ENCODE data around the gene ARMH3.

ARMH3 gene

DNA sequence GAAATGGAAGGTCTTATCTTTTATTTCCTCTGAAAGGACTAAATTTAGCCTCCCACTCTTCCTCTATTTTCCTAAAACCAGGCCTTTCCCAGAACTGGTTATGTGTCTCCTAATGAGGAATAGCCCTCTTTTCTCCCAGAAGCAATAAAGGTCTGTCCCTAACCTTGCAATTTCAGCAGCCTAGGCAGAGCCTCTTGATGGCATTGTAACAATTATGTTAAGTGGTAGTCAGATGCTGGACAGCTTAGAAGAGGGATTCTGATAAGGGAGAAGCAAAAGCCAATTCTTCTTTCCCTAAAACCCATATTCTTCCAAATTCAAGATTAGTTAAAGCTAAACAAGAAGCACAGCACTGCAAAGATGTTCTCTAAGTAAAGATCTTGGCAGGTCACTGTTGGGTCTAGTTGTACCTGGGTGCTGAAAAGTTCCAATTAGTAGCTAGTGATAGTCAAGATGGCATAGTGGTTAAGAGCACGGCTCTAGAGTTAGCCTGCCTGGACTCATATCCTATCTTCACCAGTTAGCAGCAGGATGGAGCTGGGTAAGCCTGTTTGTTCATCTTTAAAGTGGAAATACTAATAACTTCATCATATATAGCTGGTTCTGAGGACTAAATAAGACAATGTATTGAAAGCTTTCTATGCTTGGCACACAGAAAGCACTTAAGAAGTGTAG is 198.0 kb downstream of the ARMH3 start:
- no peak for DNase-seq (ENCODE audit: low read depth)

DNA sequence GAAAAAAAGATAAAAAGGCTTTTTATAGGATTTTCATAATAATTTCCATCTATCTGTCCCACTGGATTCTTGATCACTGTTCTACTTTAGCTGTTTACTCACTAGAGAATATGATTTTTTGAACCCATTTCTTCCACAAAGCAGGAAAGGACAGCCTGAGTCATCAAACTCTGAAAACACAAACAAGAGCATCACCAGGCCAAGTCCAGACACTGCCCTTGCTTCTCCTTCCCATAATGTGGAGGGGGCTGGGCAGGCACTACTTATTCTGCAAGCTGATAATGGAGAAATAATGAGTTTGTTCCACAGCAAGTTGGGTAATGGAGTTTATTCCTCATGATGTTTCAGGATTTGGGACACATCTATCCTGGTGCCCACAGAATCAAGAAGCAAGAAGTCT is 199.3 kb downstream of the ARMH3 start:
- DNase-seq (ENCODE audit: low read depth), result no peak

DNA sequence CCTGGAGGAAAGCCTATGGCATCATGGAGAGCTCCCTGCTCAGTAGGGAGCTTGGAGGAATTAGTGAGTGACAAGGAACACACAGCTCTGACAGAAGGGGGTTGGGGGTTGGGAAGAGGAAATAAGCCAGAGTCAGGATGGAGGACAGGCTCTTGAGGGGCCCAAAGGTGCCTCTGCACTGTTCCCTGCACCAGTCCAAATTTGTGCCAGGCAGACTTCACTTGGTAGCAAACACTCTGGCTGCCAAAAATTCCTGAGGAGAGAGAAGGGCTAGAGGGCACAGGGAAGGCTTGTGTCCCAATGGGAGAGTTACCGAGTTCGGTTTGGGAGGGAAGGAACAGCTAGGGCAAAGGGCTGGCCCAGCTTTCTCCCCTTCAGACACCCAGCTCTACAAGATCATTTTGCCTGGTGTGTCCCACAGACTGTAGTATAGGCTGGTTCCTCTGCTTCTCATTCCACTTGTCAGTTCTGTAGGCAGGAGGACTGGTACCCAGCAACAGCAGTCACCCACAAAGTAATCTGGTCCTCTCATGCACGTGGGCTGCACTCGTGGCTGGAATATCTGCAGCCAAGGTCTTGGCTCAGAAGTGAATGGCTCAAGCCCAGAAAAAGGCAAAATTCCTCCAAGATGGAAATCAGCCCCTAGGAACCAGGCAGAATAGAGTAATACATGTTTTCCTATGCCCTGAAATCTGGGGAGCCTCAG is 204.4 kb downstream of the ARMH3 start:
- DNase-seq (ENCODE audit: low read depth), result no peak

DNA sequence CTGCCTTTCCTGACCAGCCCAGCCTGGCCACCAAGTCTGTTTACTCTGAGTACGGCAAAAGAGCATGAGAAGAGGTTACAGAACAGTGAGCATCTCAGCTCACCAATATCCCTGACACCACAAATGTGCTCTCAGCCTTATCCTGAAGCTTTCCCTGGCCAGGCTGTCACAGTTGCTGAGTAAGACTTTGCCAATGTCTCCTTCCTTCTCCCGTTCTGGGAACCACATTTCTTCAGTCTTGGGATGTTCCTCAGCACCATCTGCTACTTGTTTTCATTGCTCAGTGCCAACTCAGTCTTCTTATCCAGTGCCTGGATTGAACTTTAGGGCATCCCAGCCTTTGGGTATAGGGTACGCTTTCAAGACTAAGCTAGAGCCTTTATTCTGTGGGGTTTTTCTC is 205.2 kb downstream of the ARMH3 start:
- DNase-seq (ENCODE audit: low read depth), result no peak

DNA sequence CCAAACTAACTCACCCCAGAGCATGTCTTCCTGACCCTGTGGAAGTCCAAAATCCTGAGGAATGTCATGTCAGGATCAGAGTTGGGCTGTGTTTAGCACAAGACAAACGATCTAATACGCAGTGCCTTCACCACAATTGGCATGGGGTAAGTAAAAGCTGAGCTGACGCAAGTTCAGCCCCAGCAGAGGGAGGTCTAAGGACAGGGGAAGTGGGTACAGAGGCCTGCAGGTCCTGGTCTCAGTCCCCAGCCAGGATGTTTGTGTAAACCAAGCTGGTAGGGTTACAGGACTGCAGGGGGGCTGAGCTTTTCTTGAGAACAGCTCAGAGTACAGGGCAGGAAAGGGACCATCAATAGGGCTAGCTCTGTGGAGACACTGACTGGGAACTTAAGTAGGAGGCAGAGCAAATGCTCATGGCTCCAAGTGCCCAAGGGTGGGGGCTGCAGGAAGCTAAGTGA is 207.1 kb downstream of the ARMH3 start:
- DNase-seq (ENCODE audit: low read depth), result no peak

DNA sequence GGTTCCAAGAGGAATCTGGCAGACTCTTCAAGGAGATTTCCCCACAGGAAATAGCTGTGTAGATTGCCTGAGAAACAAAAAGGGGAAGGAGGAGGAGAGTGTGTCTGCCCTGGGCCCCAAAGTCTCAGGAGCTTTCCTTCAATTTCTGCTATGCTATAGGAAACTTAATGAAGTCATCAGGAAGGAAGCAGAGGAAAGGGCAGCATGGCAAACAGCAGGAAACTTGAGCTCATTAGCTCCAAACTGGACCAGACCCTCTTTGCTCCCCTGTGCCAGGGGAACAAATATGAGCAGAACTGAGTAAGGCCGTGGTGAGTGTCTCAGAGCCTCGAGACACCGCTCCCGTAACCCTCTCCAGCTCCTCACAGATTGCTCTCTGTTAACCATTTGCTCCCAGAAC is 207.6 kb downstream of the ARMH3 start:
- no peak for DNase-seq (ENCODE audit: low read depth)

DNA sequence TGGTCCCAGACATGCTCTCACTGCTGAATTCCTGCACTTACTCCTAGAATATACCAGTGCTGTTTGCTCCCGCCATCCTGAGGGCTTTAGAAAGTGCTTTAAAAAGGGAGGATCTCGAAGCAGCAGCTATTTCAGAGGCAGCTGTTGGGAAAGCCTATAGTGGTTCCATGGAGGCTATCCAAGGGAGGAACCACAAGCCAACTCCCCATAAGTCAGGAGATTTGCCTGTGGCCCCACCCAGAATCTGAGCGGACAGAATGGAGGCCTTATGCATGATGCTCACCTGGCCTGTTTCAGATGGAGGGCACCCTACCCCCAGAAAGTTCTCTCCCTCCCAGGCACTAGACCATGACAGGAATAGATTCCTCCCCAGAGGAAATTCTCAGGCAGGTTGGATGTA is 210.1 kb downstream of the ARMH3 start:
- no peak for DNase-seq (ENCODE audit: low read depth)

DNA sequence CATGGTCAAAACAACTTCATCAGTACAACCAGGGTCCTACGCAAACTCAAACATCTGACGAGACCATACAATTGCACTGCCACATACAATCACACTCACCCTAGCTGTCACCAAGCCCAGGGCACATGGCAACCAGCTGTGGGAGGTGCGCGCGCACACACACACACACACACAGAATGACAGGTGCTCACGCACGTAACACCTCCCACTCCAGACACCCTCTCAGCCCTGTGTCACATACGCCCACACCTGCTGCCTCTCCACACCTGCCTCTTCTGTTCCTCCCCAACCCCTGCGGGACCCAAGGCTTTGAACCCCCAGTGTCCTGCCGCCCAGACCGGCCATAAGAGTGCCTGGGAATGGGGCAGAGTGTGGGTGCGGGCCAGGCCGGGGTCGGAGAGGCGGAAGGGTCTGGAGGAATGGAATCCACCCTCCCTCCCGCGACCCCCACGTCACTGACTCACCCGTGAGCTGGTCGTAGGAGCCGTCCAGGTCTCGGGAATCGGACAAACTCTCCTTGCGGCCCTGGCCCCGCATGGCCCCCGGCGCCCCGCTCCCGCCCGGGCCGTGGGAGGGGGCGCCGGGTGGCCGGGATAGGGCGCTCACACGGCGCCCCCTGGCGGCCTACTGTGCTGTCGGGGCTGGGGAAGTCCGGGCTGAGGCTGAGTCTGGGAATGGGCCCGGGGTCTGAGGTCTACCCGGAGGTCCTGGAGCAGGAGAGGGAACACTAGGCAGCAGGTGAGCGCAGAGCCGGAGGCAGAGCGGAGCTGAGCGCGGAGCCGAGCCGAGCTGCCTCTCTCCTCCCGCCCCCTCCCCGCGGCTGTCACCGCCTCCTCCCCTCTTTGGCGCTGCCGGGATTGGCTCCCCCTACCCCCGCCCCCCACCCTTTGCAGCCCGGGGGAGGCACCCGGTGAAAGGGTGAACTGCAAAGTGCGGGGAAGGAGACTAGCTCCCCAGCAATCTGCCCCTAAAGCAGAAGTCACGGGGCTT is 212.6 kb downstream of the ARMH3 start, which contains the start of gene KCNIP2:
Gene KCNIP2 (minus strand): TSS at position 769 of the 990 bp plus-strand sequence. CDS start 232 bp downstream, at position 537.
- peak; percentile 48 for DNase-seq (ENCODE audit: low read depth)

DNA sequence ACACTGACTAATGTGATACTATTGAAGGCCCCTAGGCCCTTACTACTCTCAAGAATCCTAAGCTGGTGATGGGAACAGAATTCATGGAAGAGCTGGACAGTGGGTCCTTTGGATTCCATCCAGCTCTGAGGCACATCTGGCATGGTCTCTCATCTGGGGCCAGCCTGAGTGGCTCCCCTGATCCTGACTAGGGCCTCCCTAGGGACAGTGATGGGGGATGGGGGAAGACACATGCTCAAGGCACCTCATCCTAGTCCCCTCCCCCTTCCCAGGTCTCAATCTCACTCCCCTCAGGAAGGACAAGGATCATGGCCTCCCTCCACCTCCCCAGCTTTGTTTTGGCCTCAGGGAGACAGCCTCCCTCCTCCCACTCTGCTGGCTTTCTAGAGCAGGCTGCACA is 214.1 kb downstream of the ARMH3 start:
- no peak for DNase-seq (ENCODE audit: low read depth)

DNA sequence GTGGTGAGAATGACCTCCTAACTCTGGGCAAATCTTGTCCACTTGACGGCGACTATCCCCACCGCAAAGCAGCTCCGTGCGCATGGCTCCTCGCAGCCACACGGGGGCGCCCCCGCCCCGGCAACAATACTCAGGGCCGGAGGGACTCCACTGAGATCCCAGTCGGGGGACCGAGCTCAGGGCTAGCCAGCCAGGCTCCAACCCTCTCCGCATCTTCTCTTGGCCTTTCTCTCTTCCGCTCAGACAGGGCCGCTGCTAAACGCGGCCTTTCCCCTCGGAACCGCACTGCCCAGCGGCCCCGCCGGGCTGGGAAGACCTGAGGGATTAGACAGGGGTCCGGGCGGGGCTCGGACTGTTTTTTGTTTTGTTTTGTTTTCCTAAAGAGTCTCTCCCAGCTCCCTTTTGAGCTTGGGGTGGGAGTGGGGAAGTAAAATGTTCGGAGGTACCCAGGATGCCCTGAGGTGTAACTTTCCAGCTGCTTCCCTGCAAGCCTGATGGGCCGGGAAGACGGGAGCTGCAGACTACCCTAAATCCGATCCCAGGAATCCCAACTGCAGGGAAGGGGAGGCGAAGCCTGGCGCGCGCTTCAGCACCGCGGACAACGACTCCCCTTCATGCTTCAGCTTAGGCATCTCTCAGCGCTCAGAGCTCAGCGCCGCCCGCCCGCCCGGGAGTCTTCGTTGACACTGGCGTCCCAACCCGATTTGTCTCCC is 215.1 kb downstream of the ARMH3 start:
- peak; percentile 69 for DNase-seq (ENCODE audit: low read depth)

DNA sequence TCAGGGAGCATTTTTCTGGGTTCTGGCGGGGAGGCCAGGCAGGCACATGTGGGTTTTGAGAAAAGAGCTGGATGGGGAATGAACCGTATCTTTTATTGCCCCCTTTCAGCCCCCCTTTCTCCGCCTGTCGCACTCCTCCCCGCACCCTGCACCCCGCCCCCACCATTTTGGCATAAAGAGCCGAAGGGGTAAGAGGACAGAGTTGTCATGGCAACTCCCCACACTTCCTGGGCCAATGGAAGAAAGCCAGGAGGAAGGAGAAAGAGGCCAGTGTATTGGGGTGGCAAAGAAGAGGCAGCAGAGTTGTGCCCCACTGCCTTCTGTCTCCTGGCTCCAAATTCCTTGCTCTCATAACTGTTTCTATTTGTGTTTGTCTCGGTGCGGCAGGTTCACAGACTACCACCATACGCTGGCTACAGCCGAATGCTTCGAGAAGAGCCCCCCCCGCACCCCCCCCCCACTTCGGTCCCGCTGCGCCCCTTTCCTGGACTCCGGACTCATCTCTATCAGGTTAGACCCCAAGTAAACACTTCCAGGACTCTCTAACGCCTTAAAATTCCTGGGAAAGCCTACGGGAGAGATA is 215.8 kb downstream of the ARMH3 start:
- DNase-seq (ENCODE audit: low read depth), result no peak

DNA sequence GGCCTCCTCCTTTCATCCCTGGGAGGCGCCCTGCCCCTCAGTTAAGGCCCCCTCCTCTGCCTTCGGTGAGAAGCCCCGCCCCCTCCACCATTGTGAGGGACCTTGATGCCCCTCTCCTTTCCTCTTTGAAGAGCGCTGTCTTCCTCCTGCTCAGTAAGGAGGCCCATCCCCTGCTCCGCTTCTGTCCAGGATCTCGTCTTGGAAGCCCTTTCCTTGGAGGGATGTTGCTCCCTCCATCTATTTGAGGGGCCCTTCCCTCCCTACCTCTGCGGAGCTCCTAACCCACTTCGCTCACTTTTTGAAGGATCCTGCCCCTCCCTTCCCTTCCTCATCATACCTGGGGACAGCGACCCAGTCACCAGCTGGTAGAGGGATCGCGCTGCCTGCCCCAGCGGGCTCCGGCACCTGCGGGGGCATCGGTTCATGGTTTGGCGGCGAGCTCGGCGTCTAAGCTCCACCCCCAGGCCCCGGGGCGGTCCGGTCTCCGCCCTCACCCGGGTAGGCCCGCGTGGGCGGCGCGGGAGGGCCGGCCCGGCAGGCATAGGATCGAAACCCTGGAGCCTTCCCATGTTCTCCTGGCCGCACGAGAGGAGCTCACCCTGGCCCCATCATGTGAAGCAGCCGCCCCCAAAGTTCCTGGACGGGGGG is 216.4 kb downstream of the ARMH3 start:
- peak; percentile 50 for DNase-seq (ENCODE audit: low read depth)

DNA sequence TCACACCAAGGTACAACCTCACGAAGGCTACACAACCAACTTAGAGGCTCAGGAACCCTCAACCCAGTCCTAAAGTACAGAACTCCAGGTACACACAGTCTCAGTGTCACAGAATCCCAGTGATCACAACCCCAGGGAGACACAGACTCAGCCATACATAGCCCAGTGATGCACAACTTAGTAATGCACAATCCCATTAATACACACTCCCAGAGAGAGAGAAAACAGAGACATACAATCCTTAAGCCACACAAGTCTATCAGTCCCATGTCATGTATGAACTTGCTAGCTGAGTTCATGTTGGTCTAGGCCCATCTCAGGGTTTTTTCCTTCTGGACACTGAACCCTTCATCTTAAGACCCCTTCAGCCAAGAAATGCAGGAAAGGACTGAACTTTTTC is 217.0 kb downstream of the ARMH3 start:
- no peak for DNase-seq (ENCODE audit: low read depth)

DNA sequence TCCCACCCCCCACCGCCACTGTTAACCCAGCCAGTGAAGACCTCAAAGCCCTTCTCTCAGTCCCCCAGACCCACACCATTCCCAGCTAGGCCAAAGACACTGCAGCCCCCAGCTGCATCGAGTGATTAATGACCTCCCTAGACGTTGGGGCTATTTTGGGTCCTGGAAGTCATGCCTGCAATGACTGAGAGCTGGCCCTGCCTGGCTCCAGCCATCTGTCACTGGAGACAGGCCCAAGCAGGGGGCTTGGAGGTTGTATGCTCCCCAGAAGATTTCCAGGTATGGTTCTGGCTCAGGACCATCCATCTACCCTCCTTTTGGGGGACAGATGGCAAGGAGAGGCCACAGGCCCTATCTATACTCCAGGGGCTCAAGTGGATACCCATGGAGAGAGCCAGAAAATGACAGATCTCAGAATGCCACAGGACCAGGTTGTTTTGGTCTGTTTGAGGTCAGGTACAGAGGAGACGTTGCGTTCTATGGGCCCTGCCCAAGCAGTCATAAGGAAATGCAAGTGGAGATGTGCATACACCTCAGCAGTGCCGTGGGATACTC is 217.5 kb downstream of the ARMH3 start:
- DNase-seq (ENCODE audit: low read depth), result no peak

DNA sequence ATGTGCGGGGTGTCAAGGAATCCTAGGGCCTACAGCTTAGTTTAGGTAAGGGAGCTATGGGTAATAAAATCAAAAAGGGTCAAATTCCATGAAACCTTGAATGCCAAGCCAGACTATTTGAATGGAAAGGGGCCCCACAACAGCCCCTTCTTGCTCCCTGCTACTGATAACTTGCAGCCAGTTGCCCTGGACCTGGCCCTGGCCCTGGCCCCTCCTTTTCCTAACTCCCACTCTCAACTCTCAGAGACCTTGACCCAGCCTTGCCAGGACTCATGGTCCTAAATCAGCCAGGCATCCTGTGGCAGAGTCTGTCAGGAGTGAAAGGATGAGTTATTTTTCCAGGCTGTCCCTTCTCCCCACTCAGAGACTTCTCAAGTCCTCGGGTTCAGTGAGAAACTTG is 218.2 kb downstream of the ARMH3 start:
- no peak for DNase-seq (ENCODE audit: low read depth)

DNA sequence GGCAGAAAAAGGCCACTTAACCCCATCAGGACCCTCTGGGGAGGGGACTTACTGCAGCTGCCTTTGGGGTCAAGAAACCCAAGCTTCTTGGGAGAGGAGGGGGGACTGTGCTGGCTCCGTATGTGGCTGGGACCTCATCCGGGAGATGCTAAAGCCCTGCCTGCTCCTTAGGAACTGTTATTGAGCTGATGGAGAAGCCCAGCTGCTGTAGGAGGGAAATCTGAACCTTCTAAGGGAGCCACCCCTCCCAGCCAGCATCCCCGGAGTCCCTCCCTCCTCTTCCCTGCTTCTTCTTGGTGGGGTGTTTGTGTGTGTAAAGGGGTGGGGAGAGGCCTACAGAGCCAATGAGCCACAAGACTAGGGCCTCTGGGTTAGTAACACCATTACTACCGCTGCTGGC is 220.6 kb downstream of the ARMH3 start:
- no peak for DNase-seq (ENCODE audit: low read depth)

DNA sequence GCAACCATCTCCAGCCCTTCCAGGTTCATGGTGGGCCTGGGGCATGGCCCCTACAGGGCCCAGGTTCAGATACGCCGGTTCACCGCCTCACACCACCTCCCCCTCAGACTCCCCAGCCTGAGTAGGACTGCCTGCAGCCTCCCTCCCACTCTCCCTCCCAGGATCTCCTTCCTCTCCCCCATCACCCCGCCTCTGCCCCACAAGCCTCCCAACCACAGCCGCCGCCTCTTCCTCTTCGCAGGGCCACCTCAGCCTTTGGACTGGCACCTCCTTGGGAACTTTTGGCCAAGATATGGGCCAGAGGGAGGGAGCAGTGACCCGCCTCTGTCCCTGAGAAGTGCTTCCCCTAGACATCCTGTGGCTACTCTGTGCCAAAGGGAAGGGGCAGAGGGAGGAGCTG is 221.6 kb downstream of the ARMH3 start:
- DNase-seq (ENCODE audit: low read depth), result no peak

DNA sequence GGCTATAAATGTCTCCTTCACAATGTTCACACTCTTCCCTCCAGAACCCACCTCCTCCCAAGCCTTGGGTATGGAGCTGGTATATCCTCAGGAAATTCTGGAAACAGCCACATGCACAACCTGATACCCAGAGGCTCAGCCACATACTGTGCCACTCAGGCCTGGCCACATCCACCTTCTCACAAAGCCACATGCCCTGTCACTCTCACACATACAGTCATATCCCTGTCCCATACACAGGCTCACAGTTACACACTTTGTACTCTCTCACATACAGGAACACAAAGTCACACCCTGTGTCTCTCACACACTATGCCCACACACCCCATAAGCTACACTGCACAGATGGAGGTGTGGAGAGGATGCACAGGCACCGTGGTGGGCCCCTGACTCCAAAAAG is 222.5 kb downstream of the ARMH3 start:
- no peak for DNase-seq (ENCODE audit: low read depth)

DNA sequence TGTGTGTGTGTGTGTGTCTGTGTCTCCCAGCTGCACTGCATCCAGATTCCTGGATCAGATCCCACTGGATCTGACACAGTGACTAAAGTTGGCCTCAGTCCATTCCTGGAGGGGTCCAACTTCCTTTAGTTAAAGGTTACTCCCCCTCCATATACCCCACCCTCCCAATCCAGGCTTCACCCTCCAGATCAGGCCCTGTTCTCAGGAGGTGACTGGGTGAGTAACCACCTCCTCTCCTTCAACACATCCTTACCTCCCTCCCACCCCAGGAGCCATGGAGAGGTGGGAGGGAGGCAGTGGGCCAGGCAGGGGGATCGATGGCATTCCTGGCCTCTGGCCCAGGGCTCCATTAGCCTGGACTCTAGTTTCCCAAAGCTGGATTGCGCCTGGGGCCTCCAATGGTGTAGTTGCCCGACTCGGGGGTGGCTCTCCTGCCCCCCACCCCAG is 223.6 kb downstream of the ARMH3 start:
- no peak for DNase-seq (ENCODE audit: low read depth)

DNA sequence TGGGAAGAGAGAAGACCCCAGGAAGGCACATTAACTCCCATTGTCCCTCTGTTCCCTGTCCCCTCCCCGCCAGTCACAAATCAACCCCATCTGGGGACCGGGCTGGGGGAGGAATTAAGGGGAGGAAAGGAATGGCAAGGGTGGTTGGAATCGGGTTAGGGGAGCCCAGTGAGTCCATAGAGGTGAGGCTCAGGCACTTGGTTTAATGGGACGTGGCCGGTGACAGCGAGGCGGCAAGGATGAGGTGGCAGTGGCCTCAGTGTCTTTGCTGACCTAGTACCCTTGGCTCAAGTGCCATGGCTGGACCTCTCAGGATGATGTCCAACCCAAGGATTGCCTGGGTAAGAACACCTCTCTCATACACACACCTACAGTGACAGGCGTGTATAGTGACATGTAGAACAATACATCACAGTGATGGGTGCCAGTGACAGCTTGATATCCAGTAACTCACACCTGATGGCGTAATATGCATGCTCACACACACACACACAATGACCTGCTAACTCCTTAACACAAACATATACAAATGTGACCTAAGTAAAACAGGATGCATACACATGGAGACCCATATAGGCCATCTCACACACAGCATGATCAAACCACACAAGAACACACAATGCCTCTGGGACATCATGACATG is 224.7 kb downstream of the ARMH3 start:
- DNase-seq (ENCODE audit: low read depth), result no peak
